Breast epithelium (tissue), 3 donors: ENCODE data around the gene IDUA.

Source experiments
- CTCF ChIP-seq, 3 donors: fragments of 450-650 bp; IDR thresholded peaks; one replicate each; pipeline ENCODE4 v1.5.1; 2016 to 2017; ENCODE audit warnings: antibody characterized with exemption in 3 of 3, mild to moderate bottlenecking in 3 of 3, moderate library complexity in 3 of 3
- POLR2AphosphoS5 ChIP-seq, 3 donors: sonication (generic); formaldehyde crosslinking; IDR thresholded peaks; one replicate each; pipeline ENCODE4 v1.6.1; 2017; ENCODE audit warnings: antibody characterized with exemption in 3 of 3

GRCh38 chr4:946103-946450 is 40.8 kb upstream of the IDUA start:
- TF ChIP-seq POLR2AphosphoS5 (IDR thresholded peaks at IDR 0.05) (no peak), CTCF (IDR thresholded peaks at IDR 0.05) (no peak)
